ENCODE data around the gene FLNB. TPM values are rescaled to one million over a fixed set of nuclear protein-coding genes. Genes with fewer than 3 reads are reported as not detected.
A peak's percentile ranks its signal among the peaks of the same experiment; 100 is the strongest.

The FLNB gene
- total and polyA plus RNA-seq, 2 experiments from 2014 or later = 69.4 to 172 TPM

DNA sequence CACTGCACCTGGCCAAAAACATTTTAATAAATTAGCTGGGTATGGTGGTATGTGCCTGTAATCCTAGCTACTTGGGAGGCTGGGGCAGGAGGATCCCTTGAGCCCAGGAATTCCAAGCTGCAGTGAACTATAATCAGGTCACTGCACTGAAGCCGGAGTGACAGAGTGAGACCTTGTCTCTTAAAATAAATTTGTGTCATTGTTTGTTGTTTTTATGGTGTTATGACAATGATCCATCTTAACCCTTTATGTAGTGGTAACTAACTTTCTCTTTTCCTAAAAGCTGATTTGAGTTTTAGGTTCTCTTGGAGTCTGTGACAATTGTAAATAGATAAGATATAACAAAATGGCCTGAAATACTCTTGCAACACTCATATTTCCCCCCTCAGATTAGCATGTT is 20.7 kb downstream of the FLNB start:
- Histone ChIP-seq H3K9me3 (ENCODE audit: low read depth) (no peaks in the 10 kb centered on the region), H3K27ac (no peak overlapping the region), H3K36me3 (replicated peaks; ENCODE audit: insufficient read depth, low read depth) (no peaks in the 10 kb centered on the region), H4K20me1 (ENCODE audit: insufficient read depth, poor library complexity, severe bottlenecking) (peaks cover 78% of the 10 kb centered on the region), H3K4me1 (ENCODE audit: insufficient read depth) (peaks cover 15% of the 10 kb centered on the region), H3K79me2 (peaks cover 100% of the 10 kb centered on the region), H3K9me2 (replicated peaks; ENCODE audit: insufficient read depth) (no peaks in the 10 kb centered on the region), H3K4me3 (no peak overlapping the region), H3K27me3 (no peaks in the 10 kb centered on the region), H2AFZ (no peak overlapping the region), H3K4me2 (no peak overlapping the region)
- 72% methylated on average over 1 of the region's 1 CpG for WGBS (ENCODE audit: low lambda C conversion rate, missing lambda C conversion rate)
- no peak for DNase-seq (ENCODE audit: low spot score)
- TF ChIP-seq EZH2 (IDR thresholded peaks at IDR 0.05; ENCODE audit: borderline replicate concordance) (no peak), CTCF (IDR thresholded peaks at IDR 0.05; ENCODE audit: poor library complexity) (no peak), EZH2phosphoT487 (IDR thresholded peaks at IDR 0.05; ENCODE audit: low read depth, severe bottlenecking, unreplicated experiment) (no peak)

DNA sequence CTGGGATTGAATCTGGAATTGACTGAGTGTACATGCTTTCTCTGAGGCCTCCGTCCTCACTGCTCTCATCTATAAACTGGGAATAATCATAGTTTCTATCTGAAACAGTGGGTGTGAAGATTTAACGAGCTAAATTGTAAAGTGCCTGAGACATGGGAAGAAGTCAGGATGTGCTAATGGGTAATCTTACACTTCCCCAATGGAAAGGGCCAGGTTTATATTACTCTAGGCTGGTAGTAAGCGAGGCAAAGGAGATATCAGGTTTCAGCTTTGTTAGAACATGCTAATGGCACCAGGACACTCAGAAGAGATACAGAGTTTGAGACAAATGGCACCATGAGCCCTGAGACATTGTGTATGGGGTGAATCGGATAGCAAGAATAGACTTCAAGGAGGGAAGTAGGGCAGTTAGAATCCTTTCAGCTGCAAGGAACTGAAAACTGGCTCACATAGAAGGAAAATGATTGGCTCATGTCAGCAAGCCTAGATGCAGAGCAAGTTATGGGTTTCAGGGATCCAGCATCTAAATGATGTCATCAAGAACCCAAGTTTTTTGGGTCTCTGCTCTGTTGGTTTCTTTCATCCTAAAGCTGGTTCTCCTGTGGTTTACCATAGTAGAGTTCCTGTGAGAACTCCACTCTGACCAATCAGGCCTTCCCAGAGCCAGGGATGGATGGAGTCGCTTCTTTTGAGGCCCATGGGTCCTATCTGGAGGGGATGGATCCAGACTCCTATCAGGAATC is 21.8 kb downstream of the FLNB start:
- H3K79me2 ChIP-seq = peaks cover 100% of the 10 kb centered on the region
- no peak overlapping the region for H3K4me3 ChIP-seq
- H3K4me2 ChIP-seq = no peak overlapping the region
- H3K36me3 ChIP-seq (replicated peaks; ENCODE audit: insufficient read depth, low read depth) = no peaks in the 10 kb centered on the region
- H3K27me3 ChIP-seq = no peaks in the 10 kb centered on the region
- H3K9me3 ChIP-seq (ENCODE audit: low read depth) = no peaks in the 10 kb centered on the region
- WGBS (ENCODE audit: low lambda C conversion rate, missing lambda C conversion rate) = 73% methylated on average over 5 of the region's 5 CpGs
- H3K4me1 ChIP-seq (ENCODE audit: insufficient read depth) = peaks cover 17% of the 10 kb centered on the region
- no peak overlapping the region for H2AFZ ChIP-seq
- no peak for DNase-seq (ENCODE audit: low spot score)
- no peak overlapping the region for H3K27ac ChIP-seq
- H3K9me2 ChIP-seq (replicated peaks; ENCODE audit: insufficient read depth) = no peaks in the 10 kb centered on the region
- TF ChIP-seq CTCF (IDR thresholded peaks at IDR 0.05; ENCODE audit: poor library complexity) (no peak), EZH2phosphoT487 (IDR thresholded peaks at IDR 0.05; ENCODE audit: low read depth, severe bottlenecking, unreplicated experiment) (no peak), EZH2 (IDR thresholded peaks at IDR 0.05; ENCODE audit: borderline replicate concordance) (no peak)
- H4K20me1 ChIP-seq (ENCODE audit: insufficient read depth, poor library complexity, severe bottlenecking) = peaks cover 79% of the 10 kb centered on the region

DNA sequence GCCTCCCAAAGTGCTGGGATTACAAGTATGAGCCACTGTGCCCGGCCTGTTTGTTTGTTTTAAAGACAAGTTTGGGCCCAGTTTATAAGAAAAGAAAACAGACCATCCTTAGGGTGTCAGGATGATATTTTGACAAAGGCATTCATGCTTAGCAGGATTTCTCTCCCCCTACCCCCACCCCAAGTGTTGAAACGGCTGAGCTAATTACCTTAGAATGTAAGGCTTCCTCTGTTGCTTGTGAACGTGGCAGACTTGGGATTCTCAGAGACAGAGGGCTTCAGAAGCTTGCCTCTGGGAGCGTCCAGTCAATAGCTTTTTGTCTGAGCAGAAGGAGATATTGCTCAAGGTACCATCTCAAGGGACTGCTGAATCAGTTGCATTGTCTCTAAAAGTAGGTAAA is 24.0 kb downstream of the FLNB start:
- H3K4me2 ChIP-seq = no peak overlapping the region
- no peak for DNase-seq (ENCODE audit: low spot score)
- peaks cover 99% of the 10 kb centered on the region for H3K79me2 ChIP-seq
- 68% methylated on average over 4 of the region's 4 CpGs for WGBS (ENCODE audit: low lambda C conversion rate, missing lambda C conversion rate)
- H3K4me3 ChIP-seq = no peak overlapping the region
- H2AFZ ChIP-seq = no peak overlapping the region
- H3K36me3 ChIP-seq (replicated peaks; ENCODE audit: insufficient read depth, low read depth) = no peaks in the 10 kb centered on the region
- H3K27ac ChIP-seq = peak overlapping the region; percentile 8
- no peaks in the 10 kb centered on the region for H3K27me3 ChIP-seq
- peaks cover 65% of the 10 kb centered on the region for H4K20me1 ChIP-seq (ENCODE audit: insufficient read depth, poor library complexity, severe bottlenecking)
- H3K4me1 ChIP-seq (ENCODE audit: insufficient read depth) = peaks cover 24% of the 10 kb centered on the region
- no peaks in the 10 kb centered on the region for H3K9me3 ChIP-seq (ENCODE audit: low read depth)
- no peaks in the 10 kb centered on the region for H3K9me2 ChIP-seq (replicated peaks; ENCODE audit: insufficient read depth)
- no peak for TF ChIP-seq EZH2 (IDR thresholded peaks at IDR 0.05; ENCODE audit: borderline replicate concordance)
- no peak for TF ChIP-seq EZH2phosphoT487 (IDR thresholded peaks at IDR 0.05; ENCODE audit: low read depth, severe bottlenecking, unreplicated experiment)
- TF ChIP-seq CTCF (IDR thresholded peaks at IDR 0.05; ENCODE audit: poor library complexity) = no peak

Data from hepatocyte (in vitro differentiated cells).